Dermis microvascular lymphatic vessel endothelial cell (primary cell): ENCODE results near the gene SSTR3. TPM values are rescaled to one million over a fixed set of nuclear protein-coding genes. Genes with fewer than 3 reads are reported as not detected.
"Not testable (repeated sequence)": the region's sequence is repeated elsewhere in the genome, so short reads cannot be mapped to it uniquely, and the experiment has no call there.

ENCODE experiments used
- DNase-seq, 2 donors: peaks; one replicate each; pipeline versions ENCODE4 v3.0.0 to v3.0.0-alpha.2; 2010; ENCODE audit warnings: low read depth in 2 of 2
- total RNA-seq: library from RNA; depleted of rRNA; stranded (reverse); fragments of >200 nt; gene quantifications from 2 replicates; pipeline ENCODE4 v1.2.1, GENCODE V29; 2014

The SSTR3 gene
- total RNA-seq, 1 donor from 2014 or later = not detected

DNA sequence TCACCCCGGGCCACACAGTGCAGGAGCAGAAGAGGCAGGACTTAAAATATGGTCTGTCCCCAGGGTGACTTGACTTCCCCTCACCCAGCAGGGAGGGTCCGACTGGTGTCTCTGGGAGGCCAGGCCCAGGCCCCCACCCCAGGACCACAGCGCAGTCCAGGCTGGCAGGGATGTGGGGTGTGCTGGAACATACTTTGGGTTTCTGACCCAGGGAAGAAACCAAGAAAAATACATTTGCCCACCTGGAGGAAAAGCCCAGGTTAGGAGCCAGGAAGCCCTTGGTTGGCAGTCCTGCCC, 29.4 kb downstream of the SSTR3 start:
- DNase-seq = no peak

- no peak for DNase-seq
Observed at GRCh38 chr22:37182101-37182948, 30.0 kb downstream of the SSTR3 start.

- no peak for DNase-seq
Observed at GRCh38 chr22:37181681-37182080, 30.6 kb downstream of the SSTR3 start.

GRCh38 chr22:37180531-37181231, 31.6 kb downstream of the SSTR3 start:
- DNase-seq = no peak

DNA sequence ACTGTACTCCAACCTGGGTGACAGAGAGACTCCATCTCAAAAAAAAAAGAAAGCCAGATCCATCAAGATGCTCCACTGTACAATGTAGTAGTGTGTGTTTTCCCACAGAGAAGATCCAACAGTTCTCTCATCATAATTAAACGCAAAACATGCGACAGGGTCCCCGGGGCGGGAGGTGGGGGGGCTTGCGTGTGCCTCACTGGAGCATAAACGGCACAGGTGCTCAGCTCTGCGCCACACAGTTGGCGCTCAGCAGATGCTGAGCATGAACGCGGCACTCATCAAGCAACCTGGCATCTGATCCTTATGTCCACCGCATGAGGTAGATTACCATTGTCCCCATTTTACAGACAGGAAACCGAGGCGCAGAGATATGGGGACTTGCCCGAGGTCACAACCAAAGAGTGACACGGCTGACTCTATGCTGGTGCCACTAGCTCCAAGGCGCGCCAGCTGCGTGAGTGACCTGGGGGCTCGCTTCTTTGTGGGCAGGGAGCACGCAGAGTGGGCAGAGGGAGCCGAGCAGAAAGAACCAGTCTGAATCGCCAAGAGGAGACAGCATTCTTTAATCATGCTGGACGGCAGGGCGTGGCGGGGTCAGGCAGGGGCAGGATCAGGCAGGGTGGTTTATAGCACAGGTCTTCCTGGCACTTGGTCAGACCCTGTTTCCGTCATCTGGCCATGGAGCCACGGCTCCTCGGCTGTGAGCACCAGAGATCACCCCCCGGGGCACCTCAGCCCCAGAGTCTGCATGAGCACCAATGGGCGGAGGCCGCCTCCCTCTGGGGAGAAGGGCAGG, 32.5 kb downstream of the SSTR3 start:
- DNase-seq = no peak

DNA sequence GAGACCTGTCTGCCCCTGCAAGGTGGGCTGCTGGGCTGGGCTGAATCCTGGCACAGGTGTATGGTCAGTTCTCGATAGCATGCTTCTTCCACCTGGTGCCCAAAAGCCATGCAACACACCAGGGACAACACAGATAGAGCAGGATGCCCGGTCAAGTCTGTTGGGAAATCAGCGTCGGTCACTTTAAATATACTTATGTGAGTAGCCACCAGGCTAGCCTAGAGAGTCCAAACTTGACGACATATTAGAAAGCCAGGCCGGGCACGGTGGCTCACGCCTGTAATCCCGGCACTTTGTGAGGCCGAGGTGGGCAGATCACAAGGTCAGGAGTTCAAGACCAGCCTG, 33.2 kb downstream of the SSTR3 start:
- no peak for DNase-seq

DNA sequence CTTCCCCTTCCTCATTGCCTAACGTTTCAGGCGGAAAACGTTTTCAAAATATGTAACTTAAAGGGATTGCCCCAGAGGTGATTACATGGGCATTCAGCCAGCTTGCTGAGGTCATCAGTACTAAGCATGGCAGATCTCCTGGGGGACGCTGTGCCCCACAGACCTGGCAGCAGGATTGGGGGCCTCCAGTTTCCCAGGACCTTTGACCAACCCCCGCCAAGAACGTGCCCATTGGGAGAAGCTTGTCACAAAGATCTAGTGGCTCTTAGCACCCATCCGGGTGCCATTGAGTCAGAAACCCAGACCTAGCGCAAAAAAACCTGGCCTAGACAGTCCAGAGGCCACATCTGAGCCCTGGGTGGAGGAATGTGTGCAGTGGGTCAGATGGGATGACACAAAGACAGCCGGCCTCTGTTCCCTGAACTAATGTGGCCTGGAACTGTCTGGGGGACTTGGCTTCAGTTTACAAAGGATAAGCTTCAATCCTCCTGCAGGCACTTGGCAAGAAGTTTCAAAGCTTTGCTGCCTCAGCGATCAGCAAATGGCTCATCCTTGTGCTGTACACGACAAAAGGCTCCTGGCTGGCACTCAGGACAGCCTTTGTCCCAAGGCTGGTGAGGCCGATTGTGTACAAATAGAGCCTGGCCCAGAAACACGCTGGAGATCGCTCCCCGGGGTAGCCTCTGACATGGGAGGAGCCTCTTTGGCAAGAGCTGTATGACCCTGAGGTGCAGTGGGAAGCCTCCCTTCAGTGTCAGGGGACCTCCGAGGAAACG, 33.7 kb downstream of the SSTR3 start:
- peak in 1 of 2 donors; percentile 67 for DNase-seq

GRCh38 chr22:37177755-37178154, 34.5 kb downstream of the SSTR3 start:
- DNase-seq = no peak

DNA sequence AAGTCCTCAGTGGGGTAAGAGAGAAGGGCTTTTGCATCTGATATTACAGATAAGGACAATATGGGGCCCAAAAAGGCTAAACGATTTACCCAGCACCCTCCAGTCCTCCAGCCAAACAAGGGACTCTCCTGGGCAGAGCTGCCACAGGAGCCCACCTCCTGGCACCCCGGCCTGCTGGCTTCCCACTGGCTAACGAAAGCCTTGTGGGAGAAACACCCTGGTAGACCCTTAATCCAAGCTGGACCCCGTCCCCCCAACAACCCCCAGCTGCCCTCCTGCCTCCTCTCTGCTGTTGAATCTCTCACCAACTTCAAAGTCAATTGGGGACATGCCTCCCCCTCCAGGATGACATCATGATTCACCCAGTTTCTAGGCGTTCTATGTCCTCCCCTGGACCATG, 35.1 kb downstream of the SSTR3 start:
- no peak for DNase-seq

GRCh38 chr22:37176464-37177061, 35.7 kb downstream of the SSTR3 start:
- peak; percentile 89 to 95 for DNase-seq

- DNase-seq = no peak
Observed at GRCh38 chr22:37175414-37176281, 36.6 kb downstream of the SSTR3 start.

- no peak for DNase-seq
Observed at GRCh38 chr22:37174964-37175363, 37.3 kb downstream of the SSTR3 start.

DNA sequence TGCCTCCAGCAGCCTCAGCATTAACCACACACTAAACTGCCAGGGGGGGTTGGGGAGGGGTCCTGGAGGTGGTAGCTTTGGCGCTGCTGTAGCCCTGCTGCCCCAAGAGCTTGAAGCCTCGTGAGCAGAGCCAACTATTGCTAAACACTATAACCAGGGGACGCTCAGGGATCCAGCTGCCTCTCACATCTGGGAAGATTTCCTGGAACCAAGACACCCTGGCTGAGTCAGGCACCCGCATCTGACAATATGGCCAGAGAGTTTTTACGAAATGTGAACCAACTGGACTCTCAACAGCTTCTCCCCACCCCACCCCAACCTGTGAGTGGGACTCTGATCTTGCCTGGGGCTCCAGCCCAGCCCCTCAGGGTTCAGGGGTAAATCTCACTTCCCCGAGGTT, 38.6 kb downstream of the SSTR3 start:
- DNase-seq = no peak

GRCh38 chr22:37172266-37173245, 39.7 kb downstream of the SSTR3 start:
- DNase-seq = no peak

DNA sequence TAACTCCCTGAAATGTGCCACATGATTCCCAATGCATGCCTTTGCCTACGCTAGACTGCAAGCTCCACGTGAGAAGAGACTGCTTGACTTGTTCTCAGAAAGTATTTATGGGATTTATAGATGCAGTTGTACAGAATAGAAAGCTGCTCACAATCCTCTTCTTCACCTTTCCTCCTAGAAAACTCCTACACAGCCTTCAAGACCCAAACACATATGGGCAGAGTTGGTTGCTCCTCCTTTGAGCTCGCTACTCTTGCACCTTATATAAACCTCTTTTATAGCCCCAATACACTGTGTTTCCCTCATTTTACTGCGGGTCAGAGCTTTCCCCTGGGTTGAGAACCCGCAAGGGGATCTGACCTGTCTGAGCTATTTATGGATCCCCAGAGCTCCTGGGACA, 40.6 kb downstream of the SSTR3 start:
- no peak for DNase-seq

GRCh38 chr22:37170689-37171405, 41.4 kb downstream of the SSTR3 start:
- not testable (repeated sequence) for DNase-seq

DNA sequence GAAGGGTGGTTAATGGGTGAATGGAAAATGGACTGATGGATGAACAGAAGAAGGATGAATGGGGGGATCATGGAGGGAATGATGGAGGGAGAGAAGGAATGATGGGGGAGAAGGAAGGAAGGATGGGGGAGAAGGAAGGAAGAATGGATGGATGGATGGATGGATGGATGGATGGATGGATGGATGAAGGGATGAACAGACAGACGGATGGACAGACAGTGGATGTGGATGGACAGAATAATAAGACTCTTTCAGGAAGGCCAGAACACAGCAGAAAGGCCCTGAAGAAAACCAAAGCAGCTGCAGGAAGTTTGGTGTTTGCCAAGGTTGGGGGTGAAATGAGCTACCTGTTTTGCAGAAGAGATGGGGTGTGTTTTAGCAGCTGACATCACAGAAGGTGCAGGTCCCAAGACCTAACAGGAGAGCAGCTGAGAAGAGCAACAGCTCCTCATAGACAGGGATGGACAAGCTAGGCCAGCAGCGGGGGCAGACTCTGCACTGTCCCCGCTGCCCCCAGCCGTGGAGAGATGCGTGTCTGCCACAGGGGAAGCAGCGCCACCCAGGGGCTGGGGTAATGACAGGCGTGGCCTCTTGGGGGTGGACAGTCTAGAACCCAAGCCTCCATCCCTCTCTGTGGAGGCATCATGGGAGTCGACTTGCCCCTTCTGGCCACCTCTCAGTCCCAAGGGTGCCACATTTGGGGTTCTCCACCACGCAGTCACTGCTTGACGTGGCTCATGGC, 42.2 kb downstream of the SSTR3 start:
- DNase-seq = no peak

GRCh38 chr22:37169406-37169805, 42.9 kb downstream of the SSTR3 start:
- no peak for DNase-seq
